Measurements from ENCODE around the gene TRIM13. TPM values are rescaled to one million over a fixed set of nuclear protein-coding genes. Genes with fewer than 3 reads are reported as not detected.
"Not testable (repeated sequence)": the region's sequence is repeated elsewhere in the genome, so short reads cannot be mapped to it uniquely, and the experiment has no call there.

TRIM13 gene
- polyA plus RNA-seq, 10 donors, result 21.2 to 31.5 (median 28.0) TPM

GRCh38 chr13:50053844-50054243 is 57.0 kb downstream of the TRIM13 start:
- no peak for DNase-seq

- no peak for DNase-seq
These were observed 58.6 kb downstream of the TRIM13 start for GRCh38 chr13:50055454-50055853.

DNA sequence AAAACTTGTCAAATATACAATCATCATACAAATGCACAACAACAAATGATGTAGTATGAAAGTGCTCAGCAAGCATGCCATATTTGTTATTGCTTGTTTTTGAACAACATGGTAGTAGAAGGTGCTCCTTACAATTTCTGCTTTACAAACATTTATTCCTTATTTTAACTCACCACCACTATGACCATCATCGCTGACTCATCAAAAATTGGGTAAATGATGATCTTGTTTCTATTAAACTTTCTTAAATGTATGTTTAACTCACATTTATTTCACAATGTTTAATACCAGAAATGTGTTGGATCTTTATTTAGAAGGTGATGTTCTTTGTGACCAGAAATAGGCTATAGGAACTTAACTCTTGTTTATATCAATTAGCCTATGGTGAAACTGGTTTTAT is 63.9 kb downstream of the TRIM13 start:
- no peak for DNase-seq

DNA sequence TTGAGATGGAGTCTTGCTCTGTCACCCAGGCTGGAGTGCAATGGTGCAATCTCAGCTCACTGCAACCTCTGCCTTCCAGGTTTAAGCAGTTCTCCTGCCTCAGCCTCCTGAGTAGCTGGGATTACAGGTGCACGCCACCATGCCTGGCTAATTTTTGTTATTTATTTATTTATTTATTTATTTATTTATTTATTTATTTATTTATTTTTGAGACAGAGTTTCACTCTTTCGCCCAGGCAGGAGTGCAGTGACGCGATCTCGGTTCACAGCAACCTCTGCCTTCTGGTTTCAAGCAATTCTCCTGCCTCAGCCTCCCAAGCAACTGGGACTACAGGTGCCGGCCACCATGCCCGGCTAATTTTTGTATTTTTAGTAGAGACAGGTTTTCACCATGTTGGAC is 65.5 kb downstream of the TRIM13 start:
- DNase-seq, result not testable (repeated sequence)

DNA sequence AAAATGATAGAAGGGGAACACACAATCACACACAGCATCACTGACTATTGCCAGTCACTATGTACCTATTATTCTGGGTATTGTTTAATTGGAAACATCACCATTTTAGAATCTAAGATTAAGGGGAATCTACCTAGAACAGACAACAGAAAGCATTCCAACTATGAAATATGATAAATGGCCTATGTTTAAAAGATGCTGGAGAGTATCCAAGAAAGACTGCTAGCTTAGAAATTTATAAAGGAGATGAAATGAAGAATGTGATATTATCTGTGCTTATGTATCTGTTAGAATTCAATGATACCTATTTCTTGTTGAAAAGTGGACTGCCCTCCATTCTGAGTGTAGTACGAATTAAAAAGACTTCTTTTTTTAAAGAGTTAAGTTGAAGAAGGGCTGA is 68.9 kb downstream of the TRIM13 start:
- DNase-seq, result no peak

Other genes with a start within 250 kb of the TRIM13 start
- 10 to 100 TPM; 33.3 to 48.1 (median 40.3) TPM for gene KPNA3, start 204.4 kb upstream of the TRIM13 start, polyA plus RNA-seq (ENCODE audit: insufficient read length in 10 of 10)
- gene SPRYD7, start 60.7 kb upstream of the TRIM13 start, polyA plus RNA-seq (ENCODE audit: insufficient read length in 10 of 10), result 10 to 100 TPM in 9 of 10 donors, 1 to 10 TPM in 1; 9.9 to 15.8 (median 12.3) TPM
- gene KCNRG, start 18.4 kb downstream of the TRIM13 start, polyA plus RNA-seq (ENCODE audit: insufficient read length in 10 of 10), result 1 to 10 TPM in 4 of 10 donors, under 1 TPM in 6; 0.47 to 2.0 (median 0.93) TPM